OCI-LY3 (cell line): ENCODE data around the gene TMEM208.

Experiments
- H2AFZ ChIP-seq: fragments of 200-600, 300-600 bp; shearing (Covaris generic); 2 replicates; pipeline ENCODE4 v1.6.0; 2014; ENCODE audit warnings: antibody characterized with exemption, low read depth, low read length
- H3K27ac ChIP-seq: fragments of 200-600, 300-600 bp; sonication (generic); 2 replicates; pipeline ENCODE4 v1.5.1; 2014; ENCODE audit warnings: mild to moderate bottlenecking, low read length, moderate library complexity, mixed read lengths
- H3K27me3 ChIP-seq: fragments of 200-600, 300-600 bp; sonication (generic); 2 replicates; pipeline ENCODE4 v1.6.1; 2014; ENCODE audit warnings: low read depth, low read length, mixed read lengths
- H3K36me3 ChIP-seq: fragments of 200-600, 300-600 bp; sonication (generic); replicated peaks from 2 replicates; pipeline ENCODE3; 2014; ENCODE audit warnings: low read depth, low read length, mixed read lengths
- H3K4me1 ChIP-seq: fragments of 300-600, 200-600 bp; sonication (generic); 2 replicates; pipeline ENCODE4 v1.6.1; 2014; ENCODE audit warnings: low read length, mixed read lengths
- H3K4me2 ChIP-seq: fragments of 200-600, 300-600 bp; sonication (generic); 2 replicates; pipeline ENCODE4 v1.6.1; 2014; ENCODE audit warnings: low read length, mixed read lengths
- H3K4me3 ChIP-seq: fragments of 300-600, 200-600 bp; sonication (generic); 2 replicates; pipeline ENCODE4 v1.5.1; 2014; ENCODE audit warnings: antibody characterized with exemption, mild to moderate bottlenecking, low read length, moderate library complexity
- H3K79me2 ChIP-seq: fragments of 300-600, 200-600 bp; shearing (Covaris generic); 2 replicates; pipeline ENCODE4 v1.6.1; 2014; ENCODE audit warnings: mild to moderate bottlenecking, low read length, mixed read lengths
- H3K9ac ChIP-seq: fragments of 300-600, 200-600 bp; shearing (Covaris generic); 2 replicates; pipeline ENCODE4 v1.6.0; 2014; ENCODE audit warnings: mild to moderate bottlenecking, low read length, moderate library complexity
- H3K9me3 ChIP-seq: fragments of 200-600, 300-600 bp; shearing (Covaris generic); 2 replicates; pipeline ENCODE4 v1.6.1; 2014; ENCODE audit warnings: low read length, mixed read lengths; ENCODE audit not compliant: insufficient read depth
- H4K20me1 ChIP-seq: fragments of 200-600, 300-600 bp; sonication (generic); 2 replicates; pipeline ENCODE4 v1.6.1; 2016; ENCODE audit warnings: low read length, mixed read lengths; ENCODE audit not compliant: insufficient read depth
- EZH2phosphoT487 ChIP-seq: fragments of 200-600 bp; shearing (Covaris generic); IDR thresholded peaks from 2 replicates; pipeline ENCODE4 v1.6.1; 2018; ENCODE audit warnings: antibody characterized with exemption, mixed run types, low read depth
- TF ChIP-seq, protein P1 (sequence below): fragments of 200-600, 300-600 bp; sonication (generic); IDR thresholded peaks from 2 replicates; pipeline ENCODE4 v1.5.1; 2014; ENCODE audit warnings: antibody characterized with exemption, low read length, low read depth

TMEM208 gene

DNA sequence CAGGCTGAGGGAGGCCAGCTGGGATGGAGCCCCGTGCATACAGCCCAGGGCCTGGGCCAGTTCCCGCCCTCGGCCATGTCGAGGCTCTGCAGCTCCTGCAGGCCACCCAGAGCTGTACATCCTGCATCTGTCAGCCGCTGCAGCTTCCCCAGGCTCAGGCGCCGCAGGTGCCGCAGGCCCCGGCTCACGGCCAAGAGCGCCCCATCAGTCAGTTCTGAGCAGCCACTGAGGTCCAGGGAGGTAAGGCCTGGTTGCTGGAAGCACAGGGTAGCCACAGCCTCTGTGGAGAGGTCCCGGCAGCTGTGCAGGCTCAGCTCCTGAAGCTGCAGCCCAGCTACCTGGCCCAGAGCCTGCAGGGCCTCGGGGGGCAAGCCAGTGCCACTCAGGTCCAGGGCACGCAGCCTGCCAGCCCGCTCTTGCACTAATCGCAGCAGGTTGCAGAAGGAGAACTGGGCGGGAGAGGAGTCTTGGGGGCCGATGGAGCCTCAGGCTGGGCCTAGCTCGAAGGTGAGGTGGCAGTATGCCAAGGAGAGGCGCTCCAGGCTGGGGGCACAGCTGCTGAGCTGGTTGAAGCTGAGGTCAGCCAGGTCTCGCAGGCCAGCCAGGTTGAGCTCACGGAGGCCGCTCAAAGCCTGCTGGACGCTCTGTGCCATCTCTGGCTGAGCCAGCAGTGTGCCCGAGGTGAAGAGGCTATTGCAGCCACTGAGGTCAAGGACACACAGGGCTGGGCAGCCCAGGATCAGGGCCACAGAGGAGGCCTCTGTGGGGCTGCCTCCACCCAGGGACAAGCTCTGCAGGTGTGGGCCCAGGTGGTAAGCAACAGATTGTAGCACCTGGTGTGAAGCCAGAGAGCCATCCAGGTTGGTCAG, 16.6 kb upstream of the TMEM208 start:
- Histone ChIP-seq H3K4me1 (no peaks in the 10 kb centered on the region), H3K36me3 (no peaks in the 10 kb centered on the region), H3K4me2 (no peak overlapping the region), H2AFZ (no peak overlapping the region), H3K27ac (no peak overlapping the region), H3K4me3 (no peak overlapping the region), H3K79me2 (no peaks in the 10 kb centered on the region), H4K20me1 (0 out of 2 replicates have a peak, but pooled peaks cover 3% of the 10 kb centered on the region), H3K27me3 (no peaks in the 10 kb centered on the region), H3K9me3 (no peaks in the 10 kb centered on the region), H3K9ac (no peak overlapping the region)
- TF ChIP-seq, protein P1, sequence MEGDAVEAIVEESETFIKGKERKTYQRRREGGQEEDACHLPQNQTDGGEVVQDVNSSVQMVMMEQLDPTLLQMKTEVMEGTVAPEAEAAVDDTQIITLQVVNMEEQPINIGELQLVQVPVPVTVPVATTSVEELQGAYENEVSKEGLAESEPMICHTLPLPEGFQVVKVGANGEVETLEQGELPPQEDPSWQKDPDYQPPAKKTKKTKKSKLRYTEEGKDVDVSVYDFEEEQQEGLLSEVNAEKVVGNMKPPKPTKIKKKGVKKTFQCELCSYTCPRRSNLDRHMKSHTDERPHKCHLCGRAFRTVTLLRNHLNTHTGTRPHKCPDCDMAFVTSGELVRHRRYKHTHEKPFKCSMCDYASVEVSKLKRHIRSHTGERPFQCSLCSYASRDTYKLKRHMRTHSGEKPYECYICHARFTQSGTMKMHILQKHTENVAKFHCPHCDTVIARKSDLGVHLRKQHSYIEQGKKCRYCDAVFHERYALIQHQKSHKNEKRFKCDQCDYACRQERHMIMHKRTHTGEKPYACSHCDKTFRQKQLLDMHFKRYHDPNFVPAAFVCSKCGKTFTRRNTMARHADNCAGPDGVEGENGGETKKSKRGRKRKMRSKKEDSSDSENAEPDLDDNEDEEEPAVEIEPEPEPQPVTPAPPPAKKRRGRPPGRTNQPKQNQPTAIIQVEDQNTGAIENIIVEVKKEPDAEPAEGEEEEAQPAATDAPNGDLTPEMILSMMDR: no peak

DNA sequence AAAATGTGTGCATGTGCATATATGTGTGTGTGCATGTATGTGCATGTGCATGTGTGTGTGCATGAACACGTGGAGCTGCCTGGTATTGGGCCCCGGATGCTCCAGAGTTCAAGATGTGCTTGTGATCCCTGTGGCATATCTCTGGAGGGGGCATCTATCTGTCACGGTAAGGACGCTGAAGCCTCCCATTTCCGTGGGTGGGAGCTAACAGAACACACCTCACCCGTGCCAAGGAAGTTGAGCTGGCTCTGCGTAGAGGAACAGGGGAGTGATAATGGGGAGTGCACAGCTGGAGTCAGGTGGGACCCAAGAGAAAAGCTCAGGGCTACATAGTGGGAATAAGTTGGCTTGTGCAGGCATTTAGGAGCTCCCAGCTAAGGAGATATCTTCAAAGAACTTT, 15.3 kb upstream of the TMEM208 start:
- Histone ChIP-seq H3K9me3 (no peaks in the 10 kb centered on the region), H3K27ac (no peak overlapping the region), H3K79me2 (no peaks in the 10 kb centered on the region), H3K4me2 (no peak overlapping the region), H2AFZ (no peak overlapping the region), H3K4me1 (no peaks in the 10 kb centered on the region), H3K9ac (no peak overlapping the region), H3K27me3 (no peaks in the 10 kb centered on the region), H3K4me3 (no peak overlapping the region), H3K36me3 (no peaks in the 10 kb centered on the region), H4K20me1 (no peaks in the 10 kb centered on the region)
- TF ChIP-seq, protein P1: no peak
- TF ChIP-seq EZH2phosphoT487: no peak

DNA sequence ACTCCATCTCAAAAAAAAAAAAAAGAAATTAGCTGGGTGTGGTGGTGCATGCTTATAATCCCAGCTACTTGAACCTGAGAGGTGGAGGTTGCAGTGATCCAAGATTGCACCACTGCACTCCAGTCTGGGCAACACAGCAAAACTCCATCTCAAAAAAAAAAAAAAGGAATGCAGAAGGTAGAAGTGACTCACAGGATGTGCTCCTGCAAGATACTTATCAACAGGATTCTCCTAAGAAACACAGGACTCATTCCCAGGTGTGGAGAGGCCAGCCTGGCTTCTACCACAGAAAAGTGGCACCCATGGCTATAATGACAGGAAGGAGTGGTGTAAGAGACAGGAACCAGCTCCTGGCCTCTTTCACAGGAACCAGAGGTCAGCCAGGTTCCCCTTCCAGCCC, 14.2 kb upstream of the TMEM208 start:
- no peak for TF ChIP-seq EZH2phosphoT487
- TF ChIP-seq, protein P1: no peak

GRCh38 chr16:67213197-67214019, 13.5 kb upstream of the TMEM208 start:
- Histone ChIP-seq H3K9ac (no peak overlapping the region), H3K4me1 (no peaks in the 10 kb centered on the region), H3K27me3 (no peaks in the 10 kb centered on the region), H3K79me2 (no peaks in the 10 kb centered on the region), H3K9me3 (no peaks in the 10 kb centered on the region), H2AFZ (no peak overlapping the region), H3K4me2 (no peak overlapping the region), H4K20me1 (no peaks in the 10 kb centered on the region), H3K27ac (no peak overlapping the region), H3K36me3 (no peaks in the 10 kb centered on the region), H3K4me3 (no peak overlapping the region)
- TF ChIP-seq, protein P1: no peak
- no peak for TF ChIP-seq EZH2phosphoT487

More for the DNA sequence above, 14.2 kb upstream of the TMEM208 start:
- Histone ChIP-seq H3K9me3 (no peaks in the 10 kb centered on the region), H3K27ac (no peak overlapping the region), H3K4me3 (no peak overlapping the region), H3K36me3 (no peaks in the 10 kb centered on the region), H3K4me1 (no peaks in the 10 kb centered on the region), H3K4me2 (no peak overlapping the region), H2AFZ (no peak overlapping the region), H3K9ac (no peak overlapping the region), H3K79me2 (no peaks in the 10 kb centered on the region), H4K20me1 (no peaks in the 10 kb centered on the region), H3K27me3 (no peaks in the 10 kb centered on the region)
